HG03565 (cell line): ENCODE results near the gene NAA16.
"Not testable (repeated sequence)": the region's sequence is repeated elsewhere in the genome, so short reads cannot be mapped to it uniquely, and the experiment has no call there.

ENCODE experiments used
- ATAC-seq: cut with Tn5 transposase; IDR thresholded peaks from one replicate; pipeline ENCODE4 v1.9.1; 2021; ENCODE audit warnings: mild to moderate bottlenecking, moderate library complexity; ENCODE audit not compliant: unreplicated experiment

The NAA16 gene

GRCh38 chr13:41310963-41311405, at the start of gene NAA16:
TSS of gene NAA16 (plus strand) at chr13:41311267. CDS start at chr13:41311529, 262 bp downstream.
- ATAC-seq: peak; percentile 53

- ATAC-seq: peak; percentile 83
Observed at GRCh38 chr13:41263261-41263971, 47.7 kb upstream of the NAA16 start, which contains the start of gene MTRF1. TSS of gene MTRF1 (minus strand) at chr13:41263576. CDS start at chr13:41260907, 2,669 bp downstream.

GRCh38 chr13:41267106-41267505, 44.0 kb upstream of the NAA16 start:
- no peak for ATAC-seq

- no peak for ATAC-seq
Observed at GRCh38 chr13:41268764-41269163, 42.3 kb upstream of the NAA16 start.

GRCh38 chr13:41271456-41272285, 39.4 kb upstream of the NAA16 start:
- ATAC-seq: no peak

GRCh38 chr13:41273831-41274441, 37.1 kb upstream of the NAA16 start:
- ATAC-seq: no peak

GRCh38 chr13:41274881-41275280, 36.2 kb upstream of the NAA16 start:
- no peak for ATAC-seq

GRCh38 chr13:41276824-41277223, 34.2 kb upstream of the NAA16 start:
- no peak for ATAC-seq

- ATAC-seq: not testable (repeated sequence)
Observed at GRCh38 chr13:41279156-41279555, 31.9 kb upstream of the NAA16 start.

GRCh38 chr13:41282129-41282571, 28.9 kb upstream of the NAA16 start:
- ATAC-seq: no peak

- no peak for ATAC-seq
Observed at GRCh38 chr13:41284512-41285288, 26.4 kb upstream of the NAA16 start.

- no peak for ATAC-seq
Observed at GRCh38 chr13:41286370-41286769, 24.7 kb upstream of the NAA16 start.

- no peak for ATAC-seq
Observed at GRCh38 chr13:41289463-41289881, 21.6 kb upstream of the NAA16 start.

- ATAC-seq: no peak
Observed at GRCh38 chr13:41291246-41291645, 19.8 kb upstream of the NAA16 start.

GRCh38 chr13:41293272-41293671, 17.8 kb upstream of the NAA16 start:
- no peak for ATAC-seq

- ATAC-seq: no peak
Observed at GRCh38 chr13:41294914-41295313, 16.2 kb upstream of the NAA16 start.

- ATAC-seq: no peak
Observed at GRCh38 chr13:41295973-41296372, 15.1 kb upstream of the NAA16 start.

- ATAC-seq: no peak
Observed at GRCh38 chr13:41296879-41297646, 14.0 kb upstream of the NAA16 start.

- ATAC-seq: no peak
Observed at GRCh38 chr13:41299316-41300094, 11.6 kb upstream of the NAA16 start.
